Sciatic nerve (tissue), 2 donors: Measurements from ENCODE around the gene TTC33. TPM values are rescaled to one million over a fixed set of nuclear protein-coding genes. Genes with fewer than 3 reads are reported as not detected.
A peak's percentile ranks its signal among the peaks of the same experiment; 100 is the strongest.

ENCODE experiments used
- ATAC-seq: fragments of 200-7000 bp; cut with Tn5 transposase; one replicate; pipeline ENCODE4 v1.9.1; 2020; ENCODE audit warnings: mild to moderate bottlenecking, moderate library complexity
- DNase-seq: peaks from one replicate; pipeline ENCODE4 v3.0.0-alpha.2; 2020; ENCODE audit warnings: low spot score
- intact Hi-C: fragments of 100-400 bp; cut with DNase I; formaldehyde crosslinking; loops from one replicate; pipeline ENCODE4 v1.14.2; 2022
- total RNA-seq: library from RNA; stranded (reverse); fragmentation: NEBNext Ultra II Directional; extraction: Animal tissue kit (Norgen Biotek cat#: 25700); gene quantifications from one replicate; pipeline ENCODE4 v1.2.1, GENCODE V29; 2021
- donor health status: DM: no; HTN: no; CAD: no.
- donor health status: DM: no; HTN: no; CAD: no.

Gene TTC33
- total RNA-seq, 1 donor from 2014 or later = 20.1 TPM

DNA sequence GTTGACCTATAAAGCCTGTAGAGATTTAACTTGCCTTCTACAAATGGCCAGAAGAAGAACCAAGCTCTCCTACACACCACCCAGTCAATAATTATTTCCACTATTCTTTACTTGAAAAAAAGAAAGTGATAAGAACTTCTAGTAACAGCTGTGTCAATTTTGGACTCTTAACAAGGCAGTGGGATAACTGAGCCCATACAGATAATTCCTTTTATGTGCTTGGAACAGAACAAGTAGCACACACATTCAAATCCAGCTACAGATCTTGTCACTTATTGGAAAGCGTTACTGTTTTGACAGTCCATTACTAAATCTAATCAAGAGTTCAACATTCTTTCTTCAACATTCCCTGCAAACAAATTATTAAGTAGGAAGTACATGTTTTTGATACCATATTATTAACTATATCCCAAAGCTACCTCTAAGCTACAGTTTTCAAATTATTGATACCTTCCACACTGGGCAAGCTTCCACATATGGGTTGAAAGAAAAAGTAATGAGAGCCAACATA, 69.7 kb downstream of the TTC33 start:
- intact Hi-C loops = loop anchor here (5.0 to 10.0 kb wide), 2 partner anchors 971 to 1089 kb away; no protein-coding TSS in a partner anchor
- DNase-seq = no peak
- ATAC-seq = peak; percentile 11

DNA sequence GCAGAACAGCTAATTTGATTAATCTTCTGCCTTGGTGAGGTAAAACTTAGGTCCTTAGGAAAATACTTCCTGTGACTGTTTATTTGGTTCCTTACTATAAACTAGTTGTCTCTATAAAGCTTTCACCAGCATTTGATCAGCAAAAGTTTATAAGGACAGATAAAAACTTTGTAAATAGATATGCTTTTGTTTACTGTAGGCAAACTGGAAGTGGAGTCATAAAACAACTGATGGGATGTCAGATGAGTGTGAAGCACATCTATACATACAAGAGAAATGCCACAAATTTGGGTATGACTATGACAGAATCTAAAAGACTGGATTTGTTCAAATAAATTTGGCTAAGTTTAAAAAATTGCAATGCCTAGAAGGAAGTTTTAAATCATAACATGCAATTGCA, 70.6 kb downstream of the TTC33 start:
- no peak for ATAC-seq
- intact Hi-C loops = loop anchor here (5.0 to 10.0 kb wide), 2 partner anchors 970 to 1088 kb away; no protein-coding TSS in a partner anchor
- DNase-seq = no peak

DNA sequence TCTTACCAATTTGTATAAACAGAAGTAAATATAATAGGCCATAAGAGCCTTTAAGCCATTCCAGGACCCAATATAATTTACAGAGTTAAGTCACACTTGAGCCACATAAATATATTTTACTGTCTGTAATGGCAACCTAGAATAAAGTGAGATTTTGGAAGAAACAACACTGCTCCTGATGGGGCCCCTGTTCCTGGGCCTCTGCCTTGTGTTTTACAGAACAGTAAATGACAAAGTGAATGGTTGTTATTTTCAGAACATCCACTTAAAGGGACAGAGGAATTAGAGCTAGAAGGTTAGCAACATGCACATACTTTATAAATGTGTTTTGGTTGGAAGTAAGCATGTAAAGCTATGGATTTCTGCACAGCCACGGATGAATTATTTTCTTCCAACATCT, 72.5 kb downstream of the TTC33 start:
- DNase-seq = no peak
- ATAC-seq = no peak
- intact Hi-C loops = loop anchor here (10.0 kb wide), 1 partner anchor 969 kb away; no protein-coding TSS in a partner anchor

DNA sequence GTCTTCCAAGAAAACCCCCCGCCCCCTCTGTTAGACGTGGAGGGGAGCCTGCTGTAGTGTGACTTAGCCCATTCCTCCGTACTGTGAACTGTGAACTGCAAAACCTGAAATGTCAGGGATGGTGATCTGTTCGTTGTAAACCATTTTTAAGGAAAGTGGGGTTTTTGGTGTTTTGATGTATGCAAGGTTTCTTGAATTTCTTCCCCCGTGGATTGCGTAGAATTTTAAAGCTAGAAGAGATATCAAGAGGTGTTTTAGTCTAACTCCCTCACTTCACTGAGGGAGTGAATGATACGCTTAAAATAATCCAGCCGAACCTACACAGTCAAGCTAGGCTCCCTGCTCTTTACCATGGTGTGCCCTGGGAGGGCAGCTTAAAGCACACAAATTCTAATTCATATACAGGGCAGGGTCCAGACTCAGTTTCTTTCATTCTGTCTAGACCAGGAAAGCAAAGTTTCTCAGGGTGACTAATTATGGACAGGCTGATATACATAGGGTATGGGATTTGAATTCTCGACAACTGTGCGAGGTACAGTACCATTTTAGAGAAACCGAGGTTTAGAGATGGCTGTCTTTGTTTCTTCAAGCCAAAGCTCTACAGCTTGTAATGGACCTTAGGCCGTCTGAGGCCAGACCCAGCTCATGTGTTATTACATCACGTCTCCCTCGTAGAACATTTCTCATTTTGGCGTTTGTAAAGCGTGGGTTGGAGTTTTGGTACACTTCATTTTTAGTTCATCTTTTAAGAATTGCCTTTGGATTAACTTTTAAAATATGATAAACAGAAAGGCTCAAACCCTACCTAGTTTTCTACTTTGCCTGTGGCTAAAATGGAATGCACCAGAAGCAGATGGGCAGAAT, 73.4 kb downstream of the TTC33 start:
- no peak for DNase-seq
- no peak for ATAC-seq
- intact Hi-C loops = loop anchor here (10.0 kb wide), 1 partner anchor 968 kb away; no protein-coding TSS in a partner anchor

DNA sequence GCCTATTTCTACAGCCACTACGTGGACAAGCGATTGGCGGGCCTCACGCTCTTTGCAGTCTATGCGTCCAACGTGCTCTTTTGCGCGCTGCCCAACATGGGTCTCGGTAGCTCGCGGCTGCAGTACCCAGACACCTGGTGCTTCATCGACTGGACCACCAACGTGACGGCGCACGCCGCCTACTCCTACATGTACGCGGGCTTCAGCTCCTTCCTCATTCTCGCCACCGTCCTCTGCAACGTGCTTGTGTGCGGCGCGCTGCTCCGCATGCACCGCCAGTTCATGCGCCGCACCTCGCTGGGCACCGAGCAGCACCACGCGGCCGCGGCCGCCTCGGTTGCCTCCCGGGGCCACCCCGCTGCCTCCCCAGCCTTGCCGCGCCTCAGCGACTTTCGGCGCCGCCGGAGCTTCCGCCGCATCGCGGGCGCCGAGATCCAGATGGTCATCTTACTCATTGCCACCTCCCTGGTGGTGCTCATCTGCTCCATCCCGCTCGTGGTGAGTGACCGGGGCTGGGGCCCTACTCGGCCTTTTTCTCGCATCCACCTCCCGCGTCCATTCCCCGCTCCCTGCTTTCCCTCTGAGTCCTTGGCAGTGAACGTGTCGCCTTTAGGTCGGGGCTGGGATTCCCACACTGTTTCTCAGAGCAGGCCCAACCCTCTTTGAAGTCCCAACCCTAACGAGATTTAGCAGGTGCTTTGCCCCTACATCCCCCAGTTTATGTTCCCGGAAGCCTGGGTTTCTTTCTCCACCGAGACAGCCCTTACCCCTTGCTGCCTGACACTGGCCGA, 74.2 kb downstream of the TTC33 start:
- ATAC-seq (no peak), DNase-seq (peak; percentile 65)
- intact Hi-C loops = loop anchor here (10.0 kb wide), 1 partner anchor 967 kb away; no protein-coding TSS in a partner anchor

DNA sequence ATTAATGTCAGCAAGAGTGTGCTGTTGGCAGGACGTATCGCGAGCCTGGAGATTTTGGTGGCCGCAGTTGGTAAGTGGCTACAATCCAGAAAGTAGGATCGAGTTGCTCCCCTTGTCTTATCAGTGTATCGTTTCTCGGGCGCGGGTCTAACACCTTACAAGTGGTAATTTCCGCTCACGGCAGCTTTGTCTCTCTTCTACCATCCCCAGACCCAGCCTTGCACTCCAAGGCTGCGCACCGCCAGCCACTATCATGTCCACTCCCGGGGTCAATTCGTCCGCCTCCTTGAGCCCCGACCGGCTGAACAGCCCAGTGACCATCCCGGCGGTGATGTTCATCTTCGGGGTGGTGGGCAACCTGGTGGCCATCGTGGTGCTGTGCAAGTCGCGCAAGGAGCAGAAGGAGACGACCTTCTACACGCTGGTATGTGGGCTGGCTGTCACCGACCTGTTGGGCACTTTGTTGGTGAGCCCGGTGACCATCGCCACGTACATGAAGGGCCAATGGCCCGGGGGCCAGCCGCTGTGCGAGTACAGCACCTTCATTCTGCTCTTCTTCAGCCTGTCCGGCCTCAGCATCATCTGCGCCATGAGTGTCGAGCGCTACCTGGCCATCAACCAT, 74.9 kb downstream of the TTC33 start:
- ATAC-seq (peak; percentile 1), DNase-seq (peak; percentile 69)
- intact Hi-C loops = loop anchor here (10.0 kb wide), 1 partner anchor 966 kb away; no protein-coding TSS in a partner anchor

DNA sequence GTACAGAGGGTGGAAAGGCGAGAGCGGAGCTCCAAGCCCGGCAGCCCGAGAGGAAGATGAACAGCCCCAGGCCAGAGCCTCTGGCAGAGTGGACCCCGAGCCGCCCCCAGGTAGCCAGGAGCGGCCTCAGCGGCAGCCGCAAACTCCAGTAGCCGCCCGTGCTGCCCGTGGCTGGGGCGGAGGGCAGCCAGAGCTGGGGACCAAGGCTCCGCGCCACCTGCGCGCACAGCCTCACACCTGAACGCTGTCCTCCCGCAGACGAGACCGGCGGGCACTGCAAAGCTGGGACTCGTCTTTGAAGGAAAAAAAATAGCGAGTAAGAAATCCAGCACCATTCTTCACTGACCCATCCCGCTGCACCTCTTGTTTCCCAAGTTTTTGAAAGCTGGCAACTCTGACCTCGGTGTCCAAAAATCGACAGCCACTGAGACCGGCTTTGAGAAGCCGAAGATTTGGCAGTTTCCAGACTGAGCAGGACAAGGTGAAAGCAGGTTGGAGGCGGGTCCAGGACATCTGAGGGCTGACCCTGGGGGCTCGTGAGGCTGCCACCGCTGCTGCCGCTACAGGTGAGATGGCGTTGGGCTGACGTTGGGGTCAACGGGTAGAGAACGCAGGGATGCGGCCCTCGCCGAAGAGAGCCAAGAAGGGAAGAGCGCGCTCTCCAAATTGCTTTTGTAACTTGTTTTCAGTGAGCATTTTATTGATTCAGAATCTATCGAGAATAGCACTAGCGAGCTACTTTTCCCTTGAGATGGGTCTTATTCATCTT, 75.7 kb downstream of the TTC33 start, which contains the start of gene PTGER4:
PTGER4 (plus strand) TSS at position 3 of the 769 bp plus-strand sequence. CDS start 1,079 bp downstream, outside the sequence.
- ATAC-seq (no peak), DNase-seq (peak; percentile 62)
- intact Hi-C loops = loop anchor here (10.0 kb wide), 1 partner anchor 965 kb away; no protein-coding TSS in a partner anchor

DNA sequence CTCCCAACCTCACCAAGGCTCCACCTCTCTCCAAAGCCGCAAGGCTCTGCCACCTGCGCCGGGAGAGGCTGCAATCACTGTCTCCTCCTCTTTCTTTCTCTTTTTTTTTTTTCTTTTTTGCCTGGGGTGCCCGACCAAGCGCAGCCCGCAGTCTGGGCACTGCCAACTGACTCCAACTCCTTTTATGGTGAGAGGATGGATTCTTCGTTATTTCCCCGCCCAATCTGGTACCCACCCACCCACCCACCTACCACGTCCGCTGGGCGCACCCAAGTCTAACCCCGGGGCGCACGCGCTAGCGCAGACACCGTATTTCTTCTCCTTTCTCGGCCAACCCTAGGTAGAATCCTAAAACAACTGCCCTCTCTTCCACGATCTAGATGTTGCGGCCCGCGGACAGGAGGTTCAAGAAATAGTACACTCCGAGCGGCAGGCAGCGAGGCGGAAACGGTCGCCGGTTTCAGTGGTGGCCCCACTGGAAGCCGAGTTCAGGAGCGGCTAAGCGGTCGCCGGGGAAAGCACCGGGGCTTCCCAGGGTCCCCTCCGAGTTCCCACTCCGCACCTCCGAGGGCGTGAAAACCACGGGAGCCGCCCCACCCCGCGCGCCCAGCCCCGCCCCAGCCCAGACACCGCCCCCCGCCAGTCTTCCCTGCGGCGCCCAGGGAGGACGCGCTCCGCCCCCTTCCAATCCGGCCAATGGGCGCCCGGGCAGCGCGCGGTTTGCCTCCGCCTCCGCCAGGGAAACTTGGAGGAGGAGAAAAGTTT, 76.4 kb downstream of the TTC33 start:
- intact Hi-C loops = no loop called here
- peak; percentile 96 for ATAC-seq
- peak; percentile 96 for DNase-seq

DNA sequence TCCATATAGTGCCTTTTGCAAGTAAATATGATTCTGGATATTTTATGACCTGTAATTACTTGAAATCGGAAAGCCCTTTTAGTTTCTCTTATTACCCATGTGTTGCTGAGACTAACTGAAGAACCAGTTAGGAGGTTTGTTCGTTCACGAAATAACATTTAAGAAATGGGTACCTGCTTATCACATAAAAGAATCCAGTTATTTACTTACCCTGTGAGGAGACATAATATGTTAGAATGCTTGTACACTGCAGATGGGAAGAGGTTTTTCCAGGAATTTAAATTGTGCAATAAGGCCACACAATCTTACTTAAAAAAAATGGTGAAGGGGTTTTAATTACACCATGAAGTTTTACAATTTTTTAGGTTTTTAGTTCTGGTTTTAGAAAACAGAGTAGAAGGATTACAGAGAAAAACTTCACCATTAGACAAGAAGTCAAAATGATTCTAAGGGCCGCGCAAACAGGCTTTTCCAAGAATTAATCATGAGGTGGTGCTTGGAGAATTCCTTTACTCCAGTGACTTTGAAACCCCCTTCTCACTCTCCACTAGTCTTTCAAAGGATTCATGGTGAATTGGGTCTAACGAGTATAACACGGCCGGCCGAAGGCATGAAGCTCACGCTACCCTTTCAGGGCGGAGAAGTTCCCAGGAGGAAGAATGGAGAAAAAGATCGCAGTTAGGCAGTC, 77.2 kb downstream of the TTC33 start:
- ATAC-seq = no peak
- intact Hi-C loops = no loop called here
- no peak for DNase-seq

DNA sequence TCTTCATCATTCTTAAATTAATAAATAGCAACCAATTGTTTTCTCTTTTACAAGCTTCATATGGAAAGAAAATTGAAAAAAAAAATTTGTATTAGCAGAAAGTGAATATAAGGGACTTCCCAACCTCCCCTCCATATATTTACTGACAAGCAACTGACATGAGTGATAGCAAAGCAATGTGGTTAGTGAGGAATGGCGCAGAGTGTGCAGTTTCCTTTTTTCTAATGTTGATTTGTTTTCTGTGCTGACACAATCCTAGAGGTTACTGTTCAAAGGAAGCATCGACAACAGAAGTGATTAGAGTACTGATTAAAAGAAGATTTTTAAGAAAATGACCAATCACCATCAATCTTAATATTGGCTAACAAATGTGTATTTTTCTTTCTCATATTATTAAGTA, 77.7 kb downstream of the TTC33 start:
- DNase-seq = no peak
- no peak for ATAC-seq
- intact Hi-C loops = no loop called here

DNA sequence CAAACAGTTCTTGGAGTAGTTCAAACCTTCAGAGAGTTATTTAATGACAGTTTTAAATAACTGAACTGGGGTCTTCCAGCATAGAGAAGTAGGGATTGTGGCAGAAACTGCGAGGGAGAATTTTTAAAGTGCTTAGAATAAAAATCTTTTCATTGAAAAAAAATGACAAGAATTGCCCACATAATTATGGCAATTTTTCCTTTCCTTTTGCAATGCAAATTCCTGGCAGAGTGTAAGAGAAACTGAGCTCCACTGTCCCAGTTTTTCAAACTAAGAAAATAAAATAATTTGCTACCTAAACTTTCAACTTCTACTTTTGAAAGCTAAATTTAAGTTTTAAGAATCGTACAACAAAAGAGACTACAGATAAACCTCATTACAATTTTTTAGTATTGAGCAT, 78.3 kb downstream of the TTC33 start:
- intact Hi-C loops = no loop called here
- no peak for ATAC-seq
- no peak for DNase-seq

DNA sequence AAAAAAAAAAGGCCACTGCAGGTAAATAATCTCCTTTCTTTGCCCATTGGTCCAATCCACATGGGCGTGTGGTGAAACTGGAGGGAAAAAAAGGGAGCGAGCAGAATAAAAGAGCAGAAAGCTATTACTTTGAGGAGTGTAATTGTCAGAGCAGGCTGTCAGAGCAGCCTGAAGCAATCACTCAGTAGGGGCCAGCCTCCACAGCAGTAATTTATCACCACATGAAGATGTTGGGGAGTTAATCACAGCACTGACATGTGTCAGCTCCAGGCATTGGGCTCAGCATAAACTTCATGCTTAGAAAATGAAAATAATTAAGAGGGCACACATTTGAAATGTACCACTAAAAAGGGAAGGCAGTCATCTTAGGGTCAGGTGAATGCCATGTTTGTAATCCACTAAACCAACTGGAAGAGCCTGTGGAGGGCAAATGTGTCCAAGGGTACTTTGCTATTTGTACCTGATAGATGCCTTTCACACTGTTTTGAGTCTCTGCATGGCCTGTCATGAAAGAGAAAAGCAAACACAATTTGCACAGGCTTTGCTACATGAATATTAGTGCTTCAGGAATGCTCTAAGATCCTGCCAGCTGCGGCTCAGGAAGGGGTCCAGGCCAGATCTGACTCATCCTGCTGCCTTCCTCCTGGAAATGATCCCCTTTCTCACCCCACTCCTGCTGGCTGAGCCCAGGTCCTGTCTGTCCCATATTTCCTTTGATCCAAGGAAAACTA, 79.0 kb downstream of the TTC33 start:
- intact Hi-C loops = no loop called here
- DNase-seq = peak; percentile 62

DNA sequence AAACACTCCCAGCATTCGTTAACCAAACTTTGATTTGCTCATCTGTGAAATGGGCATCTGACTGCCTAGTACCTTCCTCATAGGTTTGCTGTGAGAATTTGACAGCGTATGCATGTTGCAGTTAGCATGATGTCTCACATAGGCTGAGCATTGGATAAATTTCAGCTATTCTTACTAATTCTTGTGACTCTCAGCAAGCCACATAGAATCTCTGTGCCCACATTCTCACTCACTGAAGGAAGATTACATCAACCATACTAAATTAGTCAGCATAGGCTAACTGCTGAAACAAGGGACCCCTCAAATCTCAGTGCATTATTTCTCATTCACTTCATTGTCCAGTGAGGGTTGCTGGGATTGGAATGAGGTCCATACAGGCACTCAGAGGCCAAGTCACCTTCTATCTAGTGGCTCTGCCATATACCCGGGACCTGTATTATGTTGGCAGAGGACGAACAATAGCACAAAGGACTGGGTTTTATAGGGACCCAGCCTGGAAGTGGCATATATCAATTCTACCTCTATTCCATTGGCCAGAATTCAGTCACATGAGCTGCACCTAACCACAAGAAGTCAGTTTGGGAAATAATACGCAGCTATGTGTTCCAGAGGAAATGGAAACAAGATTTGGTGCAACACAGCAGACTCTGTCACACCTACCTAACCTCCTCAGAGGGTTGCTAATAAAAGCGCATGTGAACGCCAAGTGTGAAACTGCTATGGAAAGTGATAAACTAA, 80.2 kb downstream of the TTC33 start:
- no peak for DNase-seq
- intact Hi-C loops = no loop called here
- no peak for ATAC-seq

More for the DNA sequence above, 79.0 kb downstream of the TTC33 start:
- no peak for ATAC-seq

DNA sequence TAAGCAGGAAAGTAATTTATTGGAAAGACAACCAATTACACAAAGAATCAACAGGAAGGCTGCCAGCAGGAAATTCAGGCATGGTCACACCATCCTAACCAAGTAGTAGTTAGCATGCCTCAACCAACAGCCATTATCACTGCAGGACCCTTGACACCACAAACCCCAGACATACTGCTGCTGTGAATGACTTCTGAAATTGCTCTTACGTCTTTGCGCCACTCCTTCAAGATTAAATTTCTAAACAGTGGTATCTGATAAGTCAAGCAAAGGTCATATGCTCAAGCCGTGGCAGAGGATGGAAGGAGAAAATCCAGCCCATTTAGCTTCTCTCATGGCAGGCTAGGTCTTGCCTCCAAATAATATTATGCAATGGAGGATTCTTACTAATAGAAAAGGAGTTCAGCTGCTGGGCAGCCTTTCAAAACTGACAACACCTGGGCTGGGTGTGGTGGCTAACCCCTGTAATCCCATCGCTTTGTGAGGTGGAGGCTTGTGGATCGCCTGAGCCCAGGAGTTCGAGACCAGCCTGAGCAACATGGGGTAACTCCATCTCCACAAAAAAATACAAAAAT, 81.0 kb downstream of the TTC33 start:
- ATAC-seq = no peak
- intact Hi-C loops = no loop called here

DNA sequence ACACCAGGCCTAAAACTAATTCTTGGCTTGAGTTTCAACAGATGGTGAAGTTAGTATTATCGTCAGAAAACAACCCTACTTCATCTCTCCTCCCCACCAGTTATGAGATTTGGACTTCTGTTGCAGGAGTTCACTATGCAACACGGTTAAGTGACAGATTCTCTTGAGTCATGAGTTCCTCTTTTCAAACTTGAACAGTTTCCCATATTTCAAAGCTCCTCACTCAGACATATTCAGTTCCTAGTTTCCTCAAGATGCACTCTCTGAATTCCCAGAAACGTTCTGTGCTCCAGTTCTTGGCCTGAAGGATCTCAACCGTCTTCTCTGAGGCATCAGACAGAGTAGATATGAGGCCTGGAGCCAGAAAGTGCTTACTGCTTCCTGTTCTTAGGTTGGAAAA, 83.3 kb downstream of the TTC33 start:
- ATAC-seq (peak; percentile 60), DNase-seq (no peak)
- intact Hi-C loops = no loop called here

More for the DNA sequence above, 81.0 kb downstream of the TTC33 start:
- DNase-seq = no peak
